Right renal cortex interstitium (tissue), 3 donors: ENCODE results near the gene FCAMR. TPM values are rescaled to one million over a fixed set of nuclear protein-coding genes. Genes with fewer than 3 reads are reported as not detected.

Experiments
- DNase-seq, 3 donors: peaks; one replicate each; pipeline ENCODE4 v3.0.0-alpha.2; 2013; ENCODE audit warnings: low read depth in 3 of 3, low spot score in 2 of 3
- polyA plus RNA-seq, 3 donors: library from polyadenylated mRNA; unstranded; fragments of 120-200 nt; gene quantifications; one replicate each; pipeline ENCODE4 v1.2.1, GENCODE V29; 2013; ENCODE audit not compliant: insufficient read length in 3 of 3

The FCAMR gene, protein sequence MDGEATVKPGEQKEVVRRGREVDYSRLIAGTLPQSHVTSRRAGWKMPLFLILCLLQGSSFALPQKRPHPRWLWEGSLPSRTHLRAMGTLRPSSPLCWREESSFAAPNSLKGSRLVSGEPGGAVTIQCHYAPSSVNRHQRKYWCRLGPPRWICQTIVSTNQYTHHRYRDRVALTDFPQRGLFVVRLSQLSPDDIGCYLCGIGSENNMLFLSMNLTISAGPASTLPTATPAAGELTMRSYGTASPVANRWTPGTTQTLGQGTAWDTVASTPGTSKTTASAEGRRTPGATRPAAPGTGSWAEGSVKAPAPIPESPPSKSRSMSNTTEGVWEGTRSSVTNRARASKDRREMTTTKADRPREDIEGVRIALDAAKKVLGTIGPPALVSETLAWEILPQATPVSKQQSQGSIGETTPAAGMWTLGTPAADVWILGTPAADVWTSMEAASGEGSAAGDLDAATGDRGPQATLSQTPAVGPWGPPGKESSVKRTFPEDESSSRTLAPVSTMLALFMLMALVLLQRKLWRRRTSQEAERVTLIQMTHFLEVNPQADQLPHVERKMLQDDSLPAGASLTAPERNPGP
- 10 to 100 TPM in 1 of 3 donors, 1 to 10 TPM in 2; 5.9 to 12.5 (median 9.8) TPM for polyA plus RNA-seq

DNA sequence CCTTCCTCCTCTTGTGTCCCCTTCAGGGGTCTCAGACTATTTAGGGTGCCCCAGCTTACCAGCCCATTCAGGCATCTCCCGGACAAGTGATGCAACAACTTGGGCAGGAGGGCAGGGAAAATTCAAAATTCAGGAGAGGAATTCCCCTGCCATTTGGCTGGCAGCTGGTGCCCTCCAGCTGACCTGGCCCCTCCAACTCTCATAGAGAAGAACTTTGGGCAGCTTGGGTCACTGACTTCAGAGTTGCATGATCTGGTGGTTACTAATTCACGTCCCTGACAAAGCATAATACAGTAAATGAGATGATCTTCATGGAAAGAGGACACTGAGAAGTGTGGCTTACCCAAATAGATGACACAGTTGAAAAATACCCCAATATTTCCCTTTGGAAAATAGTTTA is at the start of gene FCAMR:
Gene FCAMR, minus strand, starts transcription at position 15 of the 400 bp plus-strand sequence. CDS start 335 bp downstream, outside the sequence.
- DNase-seq = no peak

DNA sequence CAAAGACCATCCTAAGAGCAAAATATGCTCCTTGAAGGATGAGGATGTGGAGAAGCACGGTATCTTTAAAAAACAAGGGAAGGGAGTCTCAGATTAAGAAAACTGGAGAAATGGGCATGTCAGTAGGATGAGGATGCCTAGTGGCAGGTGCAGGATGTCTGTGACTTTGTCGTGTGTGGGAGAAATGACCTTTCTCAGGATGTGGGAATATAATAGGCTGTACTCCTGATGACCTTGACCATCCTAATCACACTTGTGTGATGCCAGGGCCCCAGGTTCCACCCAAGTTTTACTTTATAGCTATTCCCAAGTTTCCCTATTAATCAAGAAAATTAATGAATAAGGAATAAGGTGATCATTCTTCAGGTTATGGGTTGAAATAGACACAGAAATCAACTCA is 49.4 kb upstream of the FCAMR start:
- no peak for DNase-seq

DNA sequence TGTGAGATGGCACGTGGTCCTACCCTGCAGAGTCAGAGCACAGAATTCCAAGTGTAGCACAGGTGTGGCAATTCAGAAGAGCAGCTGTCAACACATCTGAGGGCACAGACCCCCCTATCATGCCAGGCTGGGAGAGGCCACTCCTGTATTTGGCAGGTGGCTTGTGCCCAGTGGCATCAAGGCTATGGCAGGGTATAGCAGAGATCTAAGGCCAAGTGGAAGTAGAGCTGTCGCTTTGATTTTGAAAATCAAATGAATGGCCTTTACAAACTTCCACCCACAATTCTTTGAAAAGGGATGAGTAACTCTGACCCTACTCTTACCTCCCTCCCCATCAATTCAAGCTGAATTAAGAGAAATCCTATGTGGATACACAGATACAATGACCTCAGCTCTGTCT is 48.9 kb upstream of the FCAMR start:
- no peak for DNase-seq

DNA sequence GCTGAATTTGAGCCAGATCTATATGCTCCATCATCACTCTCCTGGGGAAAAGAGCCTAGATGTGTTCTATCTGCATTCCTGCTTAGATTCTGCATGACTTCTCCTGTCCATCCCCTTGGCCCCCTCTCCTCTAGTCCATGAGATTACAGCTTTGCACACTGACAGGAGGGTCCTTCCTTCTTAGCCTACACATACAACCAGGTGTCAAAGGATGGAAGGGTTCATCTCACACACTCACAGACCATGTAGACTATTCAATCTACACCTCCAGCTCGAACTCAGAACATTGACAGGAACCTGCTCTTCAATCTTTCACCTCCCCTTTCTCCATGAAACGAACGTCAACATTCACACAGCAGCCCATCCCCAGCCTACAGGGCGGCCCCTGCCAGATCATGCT is 48.4 kb upstream of the FCAMR start:
- no peak for DNase-seq

DNA sequence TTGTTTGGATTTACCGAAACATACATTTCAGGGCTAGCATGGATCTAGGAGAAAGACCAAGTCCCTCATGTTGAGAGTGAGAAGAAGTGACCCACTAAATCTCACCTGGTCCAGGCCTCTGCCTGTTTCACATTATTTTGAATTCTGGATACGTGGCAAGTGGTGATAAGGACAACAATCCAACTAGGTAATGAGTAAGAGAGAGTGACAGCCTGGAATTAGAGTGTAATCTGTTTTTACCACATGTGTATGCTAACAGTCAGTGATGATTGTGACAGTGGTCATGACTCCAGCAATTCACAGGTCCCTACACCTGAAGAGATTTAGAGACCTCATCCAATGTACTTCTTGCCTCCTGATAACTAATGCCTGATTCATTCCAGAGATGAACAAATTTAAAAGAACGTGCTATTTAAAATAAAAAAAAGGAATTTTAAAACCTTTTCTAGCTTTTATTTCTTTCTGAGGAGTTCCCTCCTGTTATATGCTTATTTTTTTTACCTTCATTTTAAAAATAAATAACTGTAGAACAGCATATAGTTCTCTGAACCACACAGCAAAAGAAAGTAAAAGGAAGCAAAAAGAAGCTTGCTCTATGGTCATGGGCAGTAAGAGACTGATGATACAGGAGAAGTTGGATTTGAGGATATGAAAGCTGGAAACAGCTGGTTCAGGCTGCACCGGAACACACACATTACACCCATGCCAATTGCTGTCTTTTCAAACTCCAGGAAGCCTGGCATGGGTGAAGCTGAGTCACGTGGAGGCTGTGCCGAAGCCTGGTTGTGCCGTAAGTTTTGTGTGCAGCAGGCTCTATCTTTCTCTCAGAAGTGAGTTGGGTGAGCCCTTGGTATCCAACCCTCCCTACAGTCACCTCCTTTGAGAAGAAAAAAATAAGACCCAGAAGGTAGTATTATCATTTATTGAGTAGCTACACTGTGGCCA is 47.6 kb upstream of the FCAMR start:
- no peak for DNase-seq

DNA sequence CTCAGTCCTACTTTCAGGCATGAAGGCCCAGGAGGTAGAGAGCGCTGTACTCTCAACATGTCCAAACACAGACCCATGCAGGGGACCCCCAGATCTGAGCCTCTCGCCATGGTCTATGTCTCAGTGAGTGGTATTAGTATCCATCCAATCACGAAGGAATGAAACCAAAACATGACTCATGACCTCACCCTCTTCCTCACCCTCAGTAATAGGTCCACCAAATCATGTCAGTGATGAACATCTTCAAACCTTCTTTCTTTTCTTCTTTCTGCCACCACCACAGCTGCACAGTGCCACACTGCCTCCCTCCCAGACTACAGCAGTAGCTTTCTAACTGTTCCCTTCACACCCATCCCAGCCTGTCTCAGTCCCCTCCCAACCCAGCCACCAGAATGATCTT is 45.5 kb upstream of the FCAMR start:
- DNase-seq = no peak

DNA sequence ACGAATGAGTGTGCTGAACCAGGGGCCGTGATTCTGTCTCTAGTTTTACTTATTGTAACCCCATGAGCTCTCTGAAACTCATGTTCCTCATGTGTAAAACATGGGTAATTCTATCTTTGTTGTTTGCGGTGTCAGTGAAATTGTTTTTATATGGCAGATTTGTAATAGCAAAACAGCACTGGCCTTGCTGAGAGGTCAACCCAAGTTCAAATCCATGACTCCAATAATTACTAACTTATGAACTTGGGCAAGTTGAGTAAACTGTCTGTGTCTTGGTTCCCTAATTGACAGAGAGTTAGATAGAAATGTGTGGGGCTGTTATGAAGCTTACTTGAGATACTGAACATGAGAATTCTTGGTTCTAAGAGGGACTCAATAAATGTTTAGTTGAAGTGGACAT is 44.5 kb upstream of the FCAMR start:
- no peak for DNase-seq

DNA sequence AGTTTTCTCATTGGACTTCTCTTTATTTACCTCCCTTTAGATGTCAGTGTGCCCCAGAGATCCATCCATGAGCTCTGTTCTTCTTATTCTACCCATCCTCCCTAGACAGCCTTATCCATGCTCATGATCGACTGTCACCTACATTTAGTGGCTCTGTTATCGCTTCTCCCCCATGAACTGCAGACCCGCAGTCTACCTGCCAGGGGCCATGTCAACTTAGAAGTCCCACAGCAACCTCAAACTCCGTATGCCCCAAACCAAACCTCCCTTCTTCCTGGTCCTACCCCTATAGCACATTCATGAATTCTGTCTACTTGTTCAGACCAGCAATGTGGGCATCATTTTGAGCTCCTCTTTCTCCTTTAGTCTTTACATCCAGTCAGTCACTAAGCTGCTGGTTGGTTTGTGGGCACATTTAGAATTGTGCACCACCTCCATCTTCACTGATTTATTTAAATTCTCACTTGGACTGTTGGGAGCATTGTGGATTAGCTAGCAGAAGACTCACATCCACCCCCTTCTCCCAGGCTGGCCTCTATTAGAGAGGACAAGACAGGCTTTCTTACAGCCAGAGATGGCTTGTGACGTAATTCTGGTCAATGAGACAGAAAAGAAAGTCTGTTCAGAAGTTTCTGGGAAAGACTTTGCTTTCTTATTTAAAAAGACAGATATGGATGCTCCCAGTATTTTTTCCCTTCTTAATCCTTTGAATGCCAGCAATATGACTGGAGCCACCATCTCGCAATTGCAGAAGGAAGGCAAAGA is 43.2 kb upstream of the FCAMR start:
- DNase-seq = no peak

DNA sequence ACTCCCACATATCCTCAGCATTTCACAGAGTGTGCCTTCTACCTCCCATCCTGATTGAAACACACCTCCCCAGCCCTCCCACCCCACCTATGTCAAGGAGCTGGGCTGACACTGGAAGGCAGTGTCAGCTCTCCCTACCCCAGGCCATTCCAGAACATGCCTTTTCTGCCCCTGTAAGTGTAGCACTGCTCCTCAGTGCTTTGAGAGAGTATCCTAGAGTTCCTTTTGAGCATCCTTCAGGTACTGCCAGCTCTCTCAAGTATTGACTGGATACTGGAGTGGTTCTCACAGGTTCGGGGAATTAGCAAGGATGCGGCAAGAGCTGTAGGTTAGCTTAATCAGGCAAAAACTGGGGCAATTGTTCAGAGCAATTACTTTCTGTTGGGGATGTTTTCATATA is 40.5 kb upstream of the FCAMR start:
- no peak for DNase-seq

DNA sequence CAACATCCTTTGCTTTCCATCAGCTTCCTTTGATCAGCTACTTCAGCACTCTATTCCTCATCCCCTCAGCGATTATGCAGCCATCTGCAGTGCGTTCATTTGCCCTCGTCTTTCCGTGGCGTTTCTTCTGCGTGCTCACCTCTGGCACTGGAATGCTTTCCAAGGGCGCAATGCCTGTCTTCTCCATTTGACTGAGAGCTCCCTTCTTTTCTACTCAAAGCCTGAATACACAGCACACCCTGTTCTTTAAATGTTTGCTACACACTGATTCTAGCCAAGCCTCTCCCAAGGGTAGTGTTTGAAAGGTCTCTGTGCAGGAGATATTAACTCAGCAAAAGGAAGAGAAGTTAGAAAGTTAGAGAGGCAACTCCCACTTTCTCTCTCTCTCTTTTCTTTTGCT is 39.7 kb upstream of the FCAMR start:
- no peak for DNase-seq

DNA sequence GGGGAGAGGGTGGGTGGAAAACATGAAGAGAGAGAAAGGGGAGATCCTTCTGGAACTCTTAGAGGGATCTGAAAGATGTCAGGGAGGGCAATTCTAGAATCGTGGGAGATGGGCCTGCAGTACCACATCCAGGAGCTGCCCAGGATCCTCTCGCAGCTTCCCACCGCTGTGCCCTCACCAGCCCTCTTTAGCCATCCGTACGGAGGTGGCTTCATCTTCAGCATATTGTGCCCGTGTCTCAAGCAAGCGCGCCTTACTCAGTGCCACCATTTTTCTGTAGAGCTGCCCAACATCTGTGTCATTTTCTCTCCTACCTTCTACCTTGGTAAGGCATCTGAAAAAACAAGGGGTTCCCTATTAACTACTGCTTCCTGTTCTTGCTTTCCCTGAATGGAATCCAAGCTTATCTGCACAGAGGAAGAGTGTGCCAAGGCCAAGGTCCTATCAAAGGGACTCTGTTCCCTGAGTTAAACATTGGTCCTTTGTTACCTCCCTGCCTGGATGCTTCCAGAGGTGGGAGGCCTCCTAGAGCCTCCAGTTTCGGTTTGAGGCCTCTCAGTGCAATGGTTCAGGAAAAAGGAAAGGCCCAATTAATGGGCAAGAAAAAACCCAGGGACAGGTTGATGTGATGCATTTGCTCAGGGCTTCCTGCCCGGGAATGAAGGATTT is 39.1 kb upstream of the FCAMR start:
- DNase-seq = no peak

DNA sequence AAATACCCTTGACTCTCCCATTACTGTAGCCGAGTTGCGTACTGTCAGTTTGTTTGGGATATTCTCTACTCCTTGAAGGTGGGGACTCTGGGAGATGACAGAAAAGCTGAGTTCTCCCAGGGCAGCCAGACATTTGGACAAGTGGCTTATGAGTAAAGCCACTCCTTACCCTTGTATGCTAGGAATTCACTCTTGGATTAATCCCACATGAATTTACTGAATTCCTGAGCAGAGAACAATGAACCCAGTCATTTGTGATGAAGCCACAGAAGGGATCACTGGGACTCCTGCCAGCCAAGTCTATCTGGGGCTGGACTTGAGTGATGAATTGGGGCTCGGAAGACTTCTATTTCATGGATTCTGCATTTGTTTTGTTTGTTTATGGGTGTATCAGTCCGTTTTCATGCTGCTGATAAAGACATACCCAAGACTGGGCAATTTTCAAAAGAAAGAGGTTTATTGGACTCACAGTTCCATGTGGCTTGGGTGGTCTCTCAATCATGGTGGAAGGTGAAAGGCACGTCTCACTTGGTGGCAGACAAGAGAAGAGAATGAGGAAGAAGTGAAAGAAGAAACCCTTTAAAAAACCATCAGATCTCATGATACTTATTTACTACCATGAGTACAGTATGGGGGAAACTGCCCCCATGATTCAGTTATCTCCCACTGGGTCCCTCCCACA is 37.2 kb upstream of the FCAMR start:
- DNase-seq = no peak

DNA sequence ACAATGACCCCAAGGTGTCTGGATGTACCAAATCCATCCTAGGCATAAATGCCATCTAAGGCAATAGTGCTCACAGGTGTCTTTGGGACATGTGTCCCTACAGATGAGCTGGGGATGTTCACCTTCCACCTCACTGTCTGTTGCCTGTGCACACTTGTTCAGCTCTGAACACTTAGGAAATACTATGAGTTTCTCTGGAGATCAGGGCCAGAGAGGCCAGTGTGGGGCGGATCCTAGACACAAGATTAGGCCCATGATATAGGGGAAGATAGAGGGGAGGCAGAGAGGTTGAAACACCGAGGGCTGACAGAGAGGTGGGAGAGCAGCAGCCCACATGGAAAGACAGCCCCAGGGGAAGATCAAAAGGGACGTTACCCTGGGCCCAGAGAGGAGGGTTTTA is 36.7 kb upstream of the FCAMR start:
- DNase-seq = no peak

DNA sequence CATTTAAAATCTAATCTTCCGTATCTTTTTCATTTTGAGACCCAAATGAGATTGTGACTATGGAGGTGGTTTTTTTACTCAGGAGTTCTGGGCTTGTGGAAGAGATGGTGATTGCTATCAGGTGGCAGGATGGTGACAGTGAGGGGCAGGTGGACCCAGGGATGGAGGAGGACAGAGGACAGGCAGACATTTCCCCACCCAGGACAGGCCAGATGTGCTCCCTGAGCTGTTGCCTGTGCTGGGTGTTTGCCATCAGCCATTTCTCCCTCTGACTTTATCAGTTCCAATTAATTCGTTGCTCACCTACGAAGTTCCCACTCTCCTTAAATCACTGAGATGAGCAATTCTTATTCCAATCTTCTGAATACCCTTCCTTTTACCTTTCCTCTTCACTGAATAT is 35.8 kb upstream of the FCAMR start:
- no peak for DNase-seq

DNA sequence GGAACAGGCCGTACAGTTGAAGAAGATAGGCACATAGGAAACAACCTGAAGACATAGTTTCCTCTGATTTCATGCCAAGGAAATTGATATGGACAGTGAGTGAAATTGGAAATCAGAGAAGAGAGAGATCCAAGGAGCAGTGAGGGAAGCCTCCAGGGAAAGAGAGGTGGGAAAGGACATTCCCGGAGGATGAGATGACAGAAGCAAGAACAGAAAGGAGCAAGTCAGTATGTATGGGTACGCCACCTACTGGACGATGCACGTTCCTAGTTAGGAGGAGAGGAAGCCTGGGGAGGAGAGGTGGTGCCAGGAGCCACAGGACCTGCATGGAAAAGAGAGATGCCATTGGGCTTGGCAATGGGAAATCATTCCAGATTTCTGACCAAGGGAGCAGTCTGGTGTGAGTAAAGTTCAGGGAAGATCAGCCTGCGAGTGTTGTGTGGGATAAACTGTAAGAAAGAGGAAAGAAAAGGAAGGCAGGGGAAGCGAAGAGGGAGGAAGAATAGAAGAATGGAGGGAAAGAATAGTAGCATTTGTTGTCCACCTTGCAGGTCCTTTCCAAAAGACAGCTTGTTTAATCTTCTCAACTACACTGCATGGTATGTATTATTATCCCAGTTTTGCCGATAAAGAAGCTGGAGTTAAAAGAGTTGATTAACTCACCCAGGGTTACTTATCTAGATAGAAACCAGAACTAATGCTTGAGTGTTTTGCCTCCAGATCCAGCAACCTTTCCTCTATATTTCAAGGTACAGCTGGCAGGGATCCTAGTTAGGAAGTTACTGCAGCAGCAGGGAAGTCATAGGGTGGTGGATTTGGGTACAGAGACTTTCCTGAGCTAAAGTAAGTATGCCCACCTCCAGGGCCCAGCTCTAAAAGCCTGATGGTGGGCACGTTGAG is 34.9 kb upstream of the FCAMR start:
- DNase-seq = no peak

DNA sequence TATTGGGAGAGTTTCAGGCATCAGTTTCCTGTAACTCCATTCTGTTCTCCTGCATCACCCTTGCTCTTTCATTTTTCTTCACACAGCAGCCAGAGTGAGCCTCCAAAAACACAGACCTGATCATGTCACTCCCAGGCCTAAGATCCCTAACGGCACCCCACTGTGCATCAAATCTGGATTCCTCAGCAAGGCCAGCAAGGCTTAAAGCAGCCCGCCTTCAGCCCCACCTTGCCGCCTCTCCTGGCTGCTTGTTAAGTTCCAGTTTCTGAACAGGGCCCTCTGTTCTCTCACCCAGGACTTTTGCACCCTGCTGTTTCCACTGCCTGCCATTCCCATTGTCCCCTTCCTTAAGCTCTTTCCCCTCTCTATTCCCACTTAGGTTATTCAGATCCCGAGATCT is 33.0 kb upstream of the FCAMR start:
- DNase-seq = no peak

DNA sequence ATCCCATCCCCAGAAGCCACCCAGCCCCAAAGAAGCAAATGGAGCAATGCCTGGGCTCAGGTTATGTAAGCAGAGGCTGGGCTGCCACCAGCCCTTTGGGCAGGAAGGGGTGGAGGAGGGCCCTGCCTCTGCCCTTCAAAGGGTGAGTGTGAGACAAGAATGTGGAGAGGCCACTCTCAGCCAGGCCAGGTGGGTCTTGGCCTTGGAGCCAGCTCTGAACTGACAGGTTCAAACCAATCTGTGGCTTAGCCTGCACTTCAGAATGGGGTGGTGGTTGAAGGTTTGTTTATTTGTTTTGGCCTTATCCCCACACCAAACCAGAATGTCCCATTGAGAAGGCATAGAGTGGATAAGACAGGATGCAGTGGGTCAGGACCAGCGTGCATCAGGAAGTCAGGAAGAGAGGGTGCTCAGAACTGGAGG is 32.5 kb upstream of the FCAMR start:
- no peak for DNase-seq

DNA sequence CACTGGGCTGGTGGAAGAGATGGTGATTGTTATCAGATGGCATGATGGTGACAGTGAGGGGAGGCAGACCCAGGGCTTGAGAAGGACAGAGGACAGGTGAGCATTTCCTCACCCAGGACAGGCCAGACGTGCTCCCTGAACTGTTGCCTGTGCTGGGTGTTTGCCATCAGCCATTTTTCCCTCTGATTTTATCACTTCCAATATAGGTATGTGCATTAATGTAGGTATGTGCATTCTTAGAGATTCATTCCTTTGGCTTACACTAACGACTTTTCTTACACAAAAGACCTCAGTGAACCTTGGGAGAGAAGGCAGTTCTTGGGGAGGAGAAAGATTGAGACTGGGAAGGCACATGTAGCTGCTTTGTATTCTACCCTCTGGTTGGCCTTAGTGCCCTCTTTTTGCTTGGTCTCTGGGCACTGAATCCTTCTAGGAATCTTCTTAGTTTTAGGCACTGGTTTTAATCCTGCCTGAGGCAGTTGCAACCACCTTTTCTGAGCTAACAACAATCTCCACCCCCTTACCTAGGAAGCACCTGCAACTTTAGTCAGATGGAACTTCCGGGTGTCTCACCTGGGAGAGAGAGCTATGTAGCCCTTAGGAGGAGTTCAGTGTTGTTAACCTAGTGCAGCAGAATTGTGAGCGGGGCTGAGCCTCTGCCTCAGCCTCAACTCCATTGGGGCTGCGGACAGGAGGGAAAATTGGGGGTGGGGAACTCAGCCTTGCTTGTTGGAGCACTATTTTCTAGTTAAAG is 31.4 kb upstream of the FCAMR start:
- no peak for DNase-seq
